ENCODE measurements around the gene SLC2A2.
"Not testable (repeated sequence)": the region's sequence is repeated elsewhere in the genome, so short reads cannot be mapped to it uniquely, and the experiment has no call there.

The SLC2A2 gene

DNA sequence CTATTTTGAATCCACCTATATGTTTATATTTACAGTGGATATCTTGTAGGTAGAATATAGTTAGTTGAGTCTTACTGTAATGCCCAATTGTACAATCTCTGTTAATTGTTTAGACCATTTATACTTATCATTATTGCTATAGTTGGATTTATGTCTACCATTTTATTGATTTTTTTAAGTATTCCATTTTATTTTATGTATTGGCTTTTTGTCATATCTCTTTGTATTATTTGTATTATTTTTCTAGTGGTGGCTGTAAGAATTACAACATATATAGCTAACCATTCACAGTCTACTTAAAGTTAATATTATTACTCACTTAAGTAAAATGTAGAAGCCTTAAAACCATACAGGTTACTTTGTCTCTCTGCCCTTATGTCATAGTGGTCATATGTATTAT is 46.1 kb downstream of the SLC2A2 start:
- no peak for DNase-seq

DNA sequence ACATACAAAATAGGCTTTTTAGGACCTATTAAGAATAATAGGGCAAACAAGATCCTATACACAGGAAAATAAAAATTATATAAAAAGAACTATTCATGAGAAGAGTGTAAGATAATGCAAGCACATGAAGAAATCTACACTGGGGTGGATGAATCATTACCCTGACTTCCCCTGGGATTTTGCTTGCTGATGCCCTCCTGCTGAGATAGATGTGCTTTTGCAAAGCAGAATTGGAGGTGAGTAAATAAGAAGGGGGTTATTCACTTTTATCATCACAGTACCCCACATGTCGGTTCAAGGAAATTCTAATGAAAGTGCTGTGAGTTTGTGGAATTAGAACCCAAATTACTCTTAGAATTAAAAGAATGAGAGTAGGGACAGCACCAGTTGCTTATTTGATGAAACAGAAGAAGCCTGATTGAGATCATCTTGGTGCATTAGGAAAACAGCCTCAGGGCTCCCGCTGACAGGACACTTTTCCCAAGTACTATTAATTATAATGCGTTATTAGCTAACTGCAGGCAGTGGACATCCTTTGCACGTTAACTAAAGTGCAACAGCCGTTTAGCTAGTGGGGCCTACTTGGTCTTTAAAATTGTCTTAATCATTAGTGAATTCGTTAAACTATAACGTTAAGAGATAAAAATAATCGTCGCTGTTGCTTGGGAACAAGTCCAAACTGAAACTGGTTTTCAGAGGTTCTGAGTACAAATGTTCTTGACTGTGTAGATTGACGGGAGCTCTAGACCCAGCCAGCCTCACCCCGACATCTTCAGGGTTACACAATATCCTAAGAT is 48.4 kb downstream of the SLC2A2 start:
- no peak for DNase-seq

DNA sequence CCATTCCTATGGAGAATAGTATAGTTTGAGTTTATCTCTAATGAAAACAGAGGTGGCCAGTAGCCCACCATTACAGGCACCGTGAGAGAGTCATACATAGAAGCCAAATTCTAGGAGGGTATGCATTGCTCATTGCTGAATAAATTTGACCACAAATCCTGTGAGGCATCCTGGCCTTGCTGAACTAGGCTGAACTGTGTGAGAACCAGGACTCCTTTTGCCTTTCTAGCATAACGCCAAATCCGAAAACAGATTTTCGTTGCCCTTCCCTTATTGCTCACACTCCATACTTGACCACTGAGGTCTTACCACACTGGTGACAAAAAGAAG is 50.4 kb downstream of the SLC2A2 start:
- DNase-seq, result no peak

DNA sequence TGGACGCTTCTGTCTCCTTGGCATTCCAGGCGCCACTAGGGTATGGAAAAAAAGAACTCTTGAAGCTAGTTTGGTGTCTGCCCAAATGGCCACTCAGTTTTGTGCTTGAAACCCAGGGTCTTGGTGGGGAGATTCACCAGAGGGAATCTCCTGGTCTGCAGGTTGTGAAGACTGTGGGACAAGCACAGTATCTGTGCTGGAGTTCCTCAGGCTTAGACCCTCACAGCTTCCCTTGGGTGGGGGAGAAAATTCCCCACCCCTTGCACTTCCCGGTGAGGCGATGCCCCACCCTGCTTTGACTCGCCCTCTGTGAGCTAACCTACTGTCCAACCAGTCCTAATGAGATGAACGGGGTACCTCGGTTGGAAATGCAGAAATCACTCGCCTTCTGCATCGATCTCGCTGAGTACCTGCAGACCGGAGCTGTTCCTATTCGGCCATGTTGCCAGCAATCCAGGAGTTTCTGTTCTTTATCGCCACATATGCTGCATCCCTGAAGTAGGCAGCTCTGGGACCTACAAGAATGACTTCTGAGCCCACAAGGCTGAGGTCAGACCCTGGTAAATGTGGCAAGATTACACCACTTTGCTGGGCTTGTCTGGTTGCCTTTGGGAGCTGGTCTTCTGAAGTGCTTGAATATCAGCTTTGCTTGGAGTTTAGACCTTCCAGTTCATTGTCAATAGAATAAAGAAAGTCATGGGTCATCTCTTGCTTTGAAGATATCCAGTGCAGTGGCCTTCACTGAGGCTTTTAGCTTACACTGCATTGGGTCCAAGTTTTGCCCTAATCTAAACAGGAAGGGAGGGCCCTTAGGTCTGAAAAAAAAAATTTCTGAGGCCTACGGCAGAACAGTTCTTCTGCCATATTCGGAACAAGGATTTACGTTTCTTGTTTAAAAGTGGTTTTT is 51.0 kb downstream of the SLC2A2 start:
- DNase-seq, result no peak

DNA sequence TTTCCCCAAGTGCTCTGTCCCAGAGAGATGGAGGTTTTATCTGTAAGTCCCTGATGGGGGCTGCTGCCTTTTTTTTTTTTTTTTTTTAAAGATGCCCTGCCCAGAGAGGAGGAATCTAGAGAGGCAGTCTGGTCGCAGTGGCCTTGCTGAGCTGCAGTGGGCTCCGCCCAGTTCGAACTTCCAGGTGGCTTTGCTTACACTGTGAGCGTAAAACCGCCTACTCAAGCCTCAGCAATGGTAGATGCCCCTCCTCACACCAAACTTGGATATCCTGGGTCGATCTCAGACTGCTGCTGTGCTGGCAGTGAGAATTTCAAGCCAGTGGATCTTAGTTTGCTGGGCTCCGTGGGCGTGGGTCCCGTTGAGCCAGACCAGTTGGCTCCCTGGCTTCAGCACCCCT is 51.6 kb downstream of the SLC2A2 start:
- DNase-seq, result no peak

DNA sequence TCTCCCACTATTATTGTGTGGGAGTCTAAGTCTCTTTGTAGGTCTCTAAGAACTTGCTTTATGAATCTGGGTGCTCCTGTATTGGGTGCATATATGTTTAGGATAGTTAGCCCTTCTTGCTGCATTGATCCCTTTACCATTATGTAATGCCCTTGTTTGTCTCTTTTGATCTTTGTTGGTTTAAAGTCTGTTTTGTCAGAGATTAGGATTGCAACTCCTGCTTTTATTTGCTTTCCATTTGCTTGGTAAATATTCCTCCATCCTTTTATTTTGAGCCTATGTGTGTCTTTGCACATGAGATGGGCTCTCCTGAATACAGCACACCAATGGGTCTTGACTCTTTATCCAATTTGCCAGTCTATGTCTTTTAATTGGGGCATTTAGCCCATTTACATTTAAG is 53.6 kb downstream of the SLC2A2 start:
- not testable (repeated sequence) for DNase-seq

DNA sequence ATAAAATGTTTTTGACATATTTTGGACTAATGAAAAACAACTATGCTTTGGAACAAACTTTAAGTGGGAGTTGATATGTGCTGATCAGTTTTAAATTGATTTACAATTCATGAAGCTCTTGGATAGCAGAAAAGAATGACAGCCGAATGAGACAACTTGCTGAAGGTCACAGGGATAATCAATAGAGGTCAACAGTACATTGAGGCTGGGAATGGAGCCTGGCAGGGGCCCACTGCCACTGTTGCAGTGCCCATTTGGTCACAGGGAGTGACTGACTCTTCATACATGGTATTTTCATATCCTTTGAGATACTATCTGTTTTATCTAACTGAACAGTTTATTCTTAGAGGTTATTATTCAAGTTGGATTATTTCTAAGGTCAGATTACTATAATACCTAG is 59.4 kb downstream of the SLC2A2 start:
- no peak for DNase-seq

DNA sequence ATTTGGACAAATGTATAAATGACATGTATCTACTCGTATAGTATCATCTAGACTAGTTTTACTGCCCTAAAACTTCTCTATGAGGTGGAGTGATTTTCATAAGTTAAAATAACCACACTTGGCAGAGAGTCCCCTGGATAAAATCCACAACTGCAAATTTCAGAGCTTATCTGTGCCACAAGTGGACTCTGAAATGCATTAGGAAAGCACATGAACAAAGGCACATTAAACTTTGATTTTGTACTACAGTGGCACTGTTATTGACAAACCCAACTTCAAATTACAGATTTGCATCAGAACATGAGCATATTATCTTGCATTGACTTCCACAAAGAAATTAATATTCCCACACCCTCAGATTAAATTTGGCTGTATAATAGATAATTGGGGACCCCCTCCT is 60.0 kb downstream of the SLC2A2 start:
- no peak for DNase-seq

DNA sequence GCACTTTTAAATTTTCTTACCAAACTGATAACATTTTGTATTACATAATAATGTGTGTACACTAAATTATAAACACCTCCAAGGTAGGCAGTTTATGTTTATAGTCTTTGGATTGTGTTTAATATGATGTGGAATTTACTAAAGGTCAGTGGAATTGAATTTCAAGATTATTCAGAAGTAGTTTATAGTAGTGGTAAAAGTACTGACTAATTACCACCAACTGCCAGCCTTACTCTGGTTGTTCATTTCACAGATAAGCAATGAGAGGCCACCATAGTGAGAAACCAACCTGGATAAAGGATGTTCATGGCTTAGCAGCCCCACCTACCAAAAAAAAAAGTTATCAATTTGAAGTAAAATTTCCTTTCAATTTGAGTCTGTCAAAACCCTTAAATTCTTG is 64.1 kb downstream of the SLC2A2 start:
- no peak for DNase-seq

DNA sequence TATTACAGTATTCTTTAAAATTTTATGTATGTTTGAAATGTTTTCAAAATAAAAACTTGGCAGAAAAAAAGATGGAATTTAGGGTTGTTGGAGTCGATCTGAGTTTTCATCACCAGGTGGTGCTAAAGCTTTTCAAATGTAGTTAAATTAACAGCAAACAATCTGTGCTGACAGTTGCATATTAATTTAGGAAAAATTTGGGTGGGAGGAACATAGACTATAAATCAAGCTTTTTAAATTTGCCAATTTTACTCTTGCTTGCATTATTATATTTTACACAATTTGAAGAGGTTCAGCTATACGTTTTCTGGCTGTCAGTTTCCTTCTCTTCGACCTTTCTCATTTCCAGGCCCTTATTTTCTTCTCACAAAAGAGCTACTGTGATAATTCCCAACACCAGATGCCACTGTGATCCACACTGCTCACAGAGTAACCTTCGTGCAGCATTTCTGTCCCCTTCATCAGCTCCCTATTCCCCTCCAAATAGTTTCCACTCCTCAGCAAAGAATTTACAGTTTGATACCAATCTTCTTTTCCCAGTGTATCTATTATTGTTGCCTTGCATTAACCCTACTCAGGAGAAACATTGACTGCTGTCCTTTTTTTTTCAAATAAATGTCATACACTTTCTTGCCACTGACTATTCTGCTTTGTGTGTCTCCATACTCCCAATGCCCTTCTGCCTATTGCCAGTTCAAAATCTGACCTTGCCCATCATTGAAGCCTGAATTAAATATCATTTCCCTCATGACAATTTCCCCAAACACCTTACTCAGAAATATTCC is 64.7 kb downstream of the SLC2A2 start:
- DNase-seq, result no peak

DNA sequence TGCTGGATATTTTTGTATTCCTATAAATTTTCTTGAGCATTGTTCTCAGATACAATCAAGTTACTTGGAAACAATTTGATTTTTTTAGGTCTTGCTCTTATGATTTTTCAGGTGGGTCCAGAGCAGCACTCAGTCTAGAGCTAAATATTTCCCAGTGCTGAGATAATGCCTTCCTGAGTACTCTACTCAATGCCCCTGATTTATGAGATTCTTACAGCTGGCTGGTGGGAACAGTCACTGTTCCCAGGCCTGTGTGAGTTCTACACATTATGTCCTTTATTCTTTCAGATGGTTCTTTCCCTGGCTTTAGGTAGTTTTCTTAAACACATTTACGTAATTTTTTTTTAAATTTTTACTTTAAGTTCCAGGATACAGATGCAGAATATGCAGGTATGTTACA is 67.1 kb downstream of the SLC2A2 start:
- DNase-seq, result no peak

DNA sequence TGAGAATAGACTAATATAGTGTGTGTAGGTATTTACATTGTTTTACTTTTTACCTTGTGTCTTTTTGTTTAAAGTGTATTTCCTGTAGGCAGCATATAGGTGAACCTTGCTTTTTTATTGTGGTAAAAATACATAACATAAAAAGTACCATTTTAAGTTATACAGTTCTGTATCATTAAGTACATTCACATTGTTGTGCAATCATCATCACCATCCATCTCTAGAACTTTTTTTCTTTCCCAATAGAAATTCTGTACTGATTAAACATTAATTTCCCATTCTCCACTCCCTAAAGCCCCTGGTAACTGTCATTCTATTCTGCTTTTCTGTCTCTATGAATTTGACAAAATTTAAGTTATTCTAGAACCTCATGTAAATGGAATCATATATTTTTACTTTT is 69.9 kb downstream of the SLC2A2 start:
- DNase-seq, result no peak

DNA sequence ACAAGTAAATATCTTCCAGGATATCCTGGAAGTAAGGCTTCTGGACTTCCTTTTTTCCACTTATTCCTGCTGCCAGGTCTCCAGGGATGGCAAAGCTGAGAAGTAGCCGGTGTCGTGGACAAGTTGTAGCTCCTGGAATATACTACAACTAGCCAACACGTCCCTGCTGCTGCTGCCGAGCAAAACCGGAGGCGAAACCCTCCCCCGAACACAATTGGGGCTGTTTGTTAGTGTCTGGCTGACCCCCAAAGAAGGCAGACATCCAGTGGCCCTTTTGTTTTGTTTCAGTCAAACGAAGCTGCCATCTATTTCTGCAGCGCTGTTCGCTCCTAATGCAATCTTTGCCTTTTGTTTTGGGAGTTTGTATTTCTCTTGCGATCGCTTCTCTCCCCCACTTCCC is 72.8 kb downstream of the SLC2A2 start:
- DNase-seq, result no peak

DNA sequence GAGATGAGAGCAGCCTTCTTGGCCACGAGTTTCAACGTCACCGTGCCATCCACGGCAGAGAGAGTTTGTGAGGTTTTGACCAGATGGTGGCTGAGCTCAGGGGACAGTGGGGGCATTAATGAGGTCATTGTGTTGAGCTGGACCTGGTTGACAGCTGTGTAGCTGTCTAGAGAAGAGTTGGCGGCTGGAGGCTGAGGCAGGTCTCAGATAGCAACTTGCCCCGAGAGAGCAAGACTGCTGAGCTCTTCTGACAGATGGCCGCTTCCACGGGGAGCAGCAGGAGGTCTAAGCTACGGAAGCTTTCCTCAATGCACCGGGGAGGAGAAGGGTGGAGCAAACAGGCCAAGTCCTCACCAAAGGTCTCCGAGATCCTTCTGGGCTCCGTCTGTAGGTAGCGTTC is 73.3 kb downstream of the SLC2A2 start:
- DNase-seq, result no peak

DNA sequence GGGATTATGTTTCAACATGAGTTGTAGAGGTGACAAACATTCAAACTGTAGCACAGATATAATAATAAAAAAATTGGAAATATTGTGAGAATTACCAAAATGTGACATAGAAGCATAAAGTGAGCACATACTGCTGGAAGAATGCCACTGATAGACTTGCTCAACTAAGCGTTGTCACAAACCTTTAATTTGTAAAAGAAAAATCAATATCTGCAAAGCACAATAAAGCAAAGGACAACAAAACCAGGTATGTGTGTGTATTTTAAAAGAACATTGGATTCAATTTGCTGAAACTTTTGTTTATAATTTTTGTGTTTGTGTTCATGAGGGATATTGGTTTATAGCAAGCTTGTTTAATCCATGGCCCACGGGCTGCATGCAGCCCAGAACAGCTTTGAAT is 77.3 kb downstream of the SLC2A2 start:
- no peak for DNase-seq

DNA sequence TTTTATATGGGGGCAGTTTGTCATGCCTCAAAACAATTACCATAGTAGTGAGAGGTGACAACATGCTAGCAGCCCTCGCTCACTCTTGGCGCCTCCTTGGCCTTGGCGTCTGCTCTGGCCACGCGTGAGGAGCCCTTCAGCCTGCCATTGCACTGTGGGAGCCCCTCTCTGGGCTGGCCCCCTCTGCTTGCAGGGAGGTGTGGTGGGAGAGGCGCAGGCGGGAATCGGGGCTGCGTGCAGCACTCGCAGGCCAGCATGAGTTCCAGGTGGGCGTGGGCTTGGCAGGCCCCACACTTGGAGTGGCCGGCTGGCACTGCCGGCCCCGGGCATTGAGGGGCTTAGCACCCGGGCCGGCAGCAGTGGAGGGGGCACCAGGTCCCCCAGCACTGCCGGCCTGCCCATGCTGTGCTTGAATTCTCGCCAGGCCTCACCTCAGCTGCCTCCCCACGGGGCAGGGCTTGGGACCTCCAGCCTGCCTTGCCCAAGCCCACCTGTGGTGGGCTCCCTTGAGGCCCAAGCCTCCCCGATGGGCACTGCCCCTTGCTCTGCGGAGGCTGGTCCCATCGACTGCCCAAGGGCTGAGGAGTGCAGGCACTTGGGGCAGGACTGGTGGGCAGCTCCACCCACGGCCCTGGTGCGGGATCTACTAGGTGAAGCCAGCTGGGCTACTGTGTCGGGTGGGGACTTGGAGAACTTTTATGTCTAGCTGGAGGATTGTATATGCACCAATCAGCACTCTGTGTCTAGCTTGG is 79.3 kb downstream of the SLC2A2 start:
- DNase-seq, result no peak
